GM23338 (cell line): ENCODE measurements around the gene THSD4. TPM values are rescaled to one million over a fixed set of nuclear protein-coding genes. Genes with fewer than 3 reads are reported as not detected.

Experiments
- ATAC-seq: fragments of 200-7000 bp; cut with Tn5 transposase; 3 replicates; pipeline ENCODE4 v1.9.1; 2020
- DNase-seq: peaks from one replicate; pipeline ENCODE4 v3.0.0-alpha.2; 2015; ENCODE audit warnings: low spot score
- H2AFZ ChIP-seq: fragments of 200-600 bp; sonication (generic); 2 replicates; pipeline ENCODE4 v1.8.0; 2016; ENCODE audit warnings: antibody characterized with exemption, mild to moderate bottlenecking, moderate library complexity
- H3F3A ChIP-seq: fragments of 200-600 bp; sonication (generic); replicated peaks from 2 replicates; pipeline ENCODE4 v1.8.0; 2017; ENCODE audit warnings: antibody characterized with exemption, mixed run types, low read depth
- H3K27ac ChIP-seq: fragments of 200-600 bp; sonication (generic); 2 replicates; pipeline ENCODE4 v1.6.1; 2016; ENCODE audit warnings: low read depth
- H3K27me3 ChIP-seq: fragments of 200-600 bp; sonication (generic); 2 replicates; pipeline ENCODE4 v1.8.0; 2016; ENCODE audit warnings: mild to moderate bottlenecking, mixed run types, moderate library complexity; ENCODE audit not compliant: insufficient read depth
- H3K36me3 ChIP-seq: fragments of 200-600 bp; sonication (generic); 2 replicates; pipeline ENCODE4 v1.8.0; 2016; ENCODE audit warnings: mild to moderate bottlenecking; ENCODE audit not compliant: insufficient read depth
- H3K4me1 ChIP-seq: fragments of 200-600 bp; sonication (generic); 2 replicates; pipeline ENCODE4 v1.8.0; 2016; ENCODE audit warnings: mild to moderate bottlenecking, moderate library complexity; ENCODE audit not compliant: insufficient read depth
- H3K4me2 ChIP-seq: fragments of 200-600 bp; sonication (generic); 2 replicates; pipeline ENCODE4 v1.7.1; 2017; ENCODE audit warnings: mixed run types
- H3K4me3 ChIP-seq: fragments of 200-600 bp; sonication (generic); 2 replicates; pipeline ENCODE4 v1.6.1; 2016; ENCODE audit warnings: mixed run types
- H3K79me2 ChIP-seq: fragments of 200-600 bp; sonication (generic); replicated peaks from 2 replicates; pipeline ENCODE4 v1.8.0; 2017; ENCODE audit warnings: mild to moderate bottlenecking; ENCODE audit not compliant: insufficient read depth
- H3K9me2 ChIP-seq: fragments of 200-600 bp; sonication (generic); 2 replicates; pipeline ENCODE4 v1.8.0; 2017; ENCODE audit not compliant: insufficient read depth
- H4K20me1 ChIP-seq: fragments of 200-600 bp; sonication (generic); replicated peaks from 2 replicates; pipeline ENCODE4 v1.8.0; 2017; ENCODE audit warnings: mild to moderate bottlenecking; ENCODE audit not compliant: insufficient read depth
- H3K27ac Mint-ChIP-seq: 2 replicates; pipeline ENCODE4 v1.8.0; 2020; ENCODE audit warnings: inconsistent platforms, mild to moderate bottlenecking, moderate library complexity, mixed read lengths
- H3K27me3 Mint-ChIP-seq: 3 replicates; pipeline ENCODE4 v1.8.0; 2022; ENCODE audit warnings: low read depth, mild to moderate bottlenecking, moderate library complexity, mixed read lengths, inconsistent platforms; ENCODE audit not compliant: insufficient read depth, poor library complexity
- H3K36me3 Mint-ChIP-seq: 3 replicates; pipeline ENCODE4 v1.8.0; 2021; ENCODE audit warnings: low read depth, mild to moderate bottlenecking, inconsistent platforms, moderate library complexity, mixed read lengths
- H3K4me1 Mint-ChIP-seq: 3 replicates; pipeline ENCODE4 v1.8.0; 2020; ENCODE audit warnings: mild to moderate bottlenecking, inconsistent platforms, mixed read lengths
- H3K4me3 Mint-ChIP-seq: 3 replicates; pipeline ENCODE4 v1.8.0; 2021; ENCODE audit warnings: moderate library complexity, mild to moderate bottlenecking, inconsistent platforms, mixed read lengths
- H3K9me3 Mint-ChIP-seq: 3 replicates; pipeline ENCODE4 v1.8.0; 2020; ENCODE audit warnings: moderate library complexity, mild to moderate bottlenecking, inconsistent platforms, mixed read lengths
- CREB1 ChIP-seq: fragments of 250-450 bp; sonication (Bioruptor Pico); IDR thresholded peaks from 2 replicates; pipeline ENCODE4 v1.5.0; 2020; ENCODE audit warnings: low read depth, mild to moderate bottlenecking, moderate library complexity
- ETS1 ChIP-seq: IDR thresholded peaks from 2 replicates; pipeline ENCODE4 v1.6.1; 2016; ENCODE audit warnings: antibody characterized with exemption
- EZH2phosphoT487 ChIP-seq: fragments of 200-600 bp; sonication (generic); IDR thresholded peaks from one replicate; pipeline ENCODE4 v1.8.1; 2018; ENCODE audit warnings: antibody characterized with exemption; ENCODE audit not compliant: unreplicated experiment
- NANOG ChIP-seq: IDR thresholded peaks from 2 replicates; pipeline ENCODE4 v1.6.1; 2016; ENCODE audit warnings: antibody characterized with exemption, borderline replicate concordance
- POLR2AphosphoS5 ChIP-seq: IDR thresholded peaks from 2 replicates; pipeline ENCODE4 v1.6.1; 2016; ENCODE audit warnings: antibody characterized with exemption, low read depth
- ZNF114 ChIP-seq: fragments of 250-450 bp; sonication (Bioruptor Pico); IDR thresholded peaks from 2 replicates; pipeline ENCODE4 v1.5.0; 2020; ENCODE audit warnings: mild to moderate bottlenecking, moderate library complexity
- ZNF462 ChIP-seq: fragments of 250-450 bp; sonication (Bioruptor Pico); IDR thresholded peaks from 2 replicates; pipeline ENCODE4 v1.5.0; 2020; ENCODE audit warnings: mild to moderate bottlenecking, moderate library complexity
- polyA plus RNA-seq: library from polyadenylated mRNA; unstranded; fragments of >200 nt; fragmentation: Nextera tagmentation; extraction: Ambion mirVana; gene quantifications from 2 replicates; pipeline ENCODE4 v1.2.1, GENCODE V29; 2016
- total RNA-seq: library from RNA; depleted of rRNA; stranded (reverse); fragments of >200 nt; shearing (Covaris generic); gene quantifications from 2 replicates; pipeline ENCODE4 v1.2.3, GENCODE V29; 2014
- TF ChIP-seq, protein P1 (sequence below), 2 experiments: fragments of 200-600 bp in 1 of 2; sonication (generic) in 1 of 2; conservative IDR thresholded peaks; 2 replicates each; pipeline versions ENCODE4 v1.5.1 to v1.6.1; 2016 to 2017; ENCODE audit warnings: antibody characterized with exemption in 2 of 2, low read depth in 2 of 2, mild to moderate bottlenecking in 2 of 2, moderate library complexity in 1 of 2

THSD4 gene
- total and polyA plus RNA-seq, 2 experiments from 2014 or later, result 2.0 to 7.4 TPM

DNA sequence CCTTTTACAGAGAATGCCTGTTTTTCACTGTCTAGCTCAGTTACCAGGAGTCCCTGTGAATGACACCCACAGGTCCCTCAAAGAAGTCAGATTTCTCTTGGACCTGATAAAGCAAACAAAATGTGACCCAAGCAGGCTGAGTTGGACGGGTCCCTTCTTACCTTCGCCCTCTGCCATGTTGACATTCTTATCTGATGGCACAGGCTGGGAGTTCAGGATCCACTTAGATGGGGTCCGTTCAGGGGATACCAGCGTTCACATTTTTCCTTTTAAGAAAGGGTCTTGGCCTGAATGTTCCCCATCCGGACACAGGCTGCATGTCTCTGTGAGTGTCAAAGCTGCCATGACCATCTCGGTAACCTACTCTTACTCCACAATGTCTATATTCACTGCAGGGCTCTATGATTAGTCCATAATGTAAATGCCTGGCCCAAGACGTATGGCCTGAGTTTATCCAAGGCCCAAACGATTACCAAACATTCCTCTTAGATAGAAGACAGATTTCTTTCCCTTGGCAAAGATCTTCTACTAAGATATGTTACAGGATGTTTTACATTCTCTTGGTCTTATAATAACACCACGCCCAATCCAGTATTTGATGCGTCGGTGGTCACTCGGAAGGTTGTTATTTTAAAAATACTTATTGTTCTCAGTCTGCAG lies 179.1 kb downstream of the THSD4 start (continued):
- no peak for TF ChIP-seq ZNF462 (CRISPR knock-in tag)
- TF ChIP-seq, protein P1, sequence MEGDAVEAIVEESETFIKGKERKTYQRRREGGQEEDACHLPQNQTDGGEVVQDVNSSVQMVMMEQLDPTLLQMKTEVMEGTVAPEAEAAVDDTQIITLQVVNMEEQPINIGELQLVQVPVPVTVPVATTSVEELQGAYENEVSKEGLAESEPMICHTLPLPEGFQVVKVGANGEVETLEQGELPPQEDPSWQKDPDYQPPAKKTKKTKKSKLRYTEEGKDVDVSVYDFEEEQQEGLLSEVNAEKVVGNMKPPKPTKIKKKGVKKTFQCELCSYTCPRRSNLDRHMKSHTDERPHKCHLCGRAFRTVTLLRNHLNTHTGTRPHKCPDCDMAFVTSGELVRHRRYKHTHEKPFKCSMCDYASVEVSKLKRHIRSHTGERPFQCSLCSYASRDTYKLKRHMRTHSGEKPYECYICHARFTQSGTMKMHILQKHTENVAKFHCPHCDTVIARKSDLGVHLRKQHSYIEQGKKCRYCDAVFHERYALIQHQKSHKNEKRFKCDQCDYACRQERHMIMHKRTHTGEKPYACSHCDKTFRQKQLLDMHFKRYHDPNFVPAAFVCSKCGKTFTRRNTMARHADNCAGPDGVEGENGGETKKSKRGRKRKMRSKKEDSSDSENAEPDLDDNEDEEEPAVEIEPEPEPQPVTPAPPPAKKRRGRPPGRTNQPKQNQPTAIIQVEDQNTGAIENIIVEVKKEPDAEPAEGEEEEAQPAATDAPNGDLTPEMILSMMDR (conservative IDR thresholded peaks at IDR 0.05; ENCODE audit: low read depth in 2 of 2), result no peak
- TF ChIP-seq EZH2phosphoT487, result no peak

DNA sequence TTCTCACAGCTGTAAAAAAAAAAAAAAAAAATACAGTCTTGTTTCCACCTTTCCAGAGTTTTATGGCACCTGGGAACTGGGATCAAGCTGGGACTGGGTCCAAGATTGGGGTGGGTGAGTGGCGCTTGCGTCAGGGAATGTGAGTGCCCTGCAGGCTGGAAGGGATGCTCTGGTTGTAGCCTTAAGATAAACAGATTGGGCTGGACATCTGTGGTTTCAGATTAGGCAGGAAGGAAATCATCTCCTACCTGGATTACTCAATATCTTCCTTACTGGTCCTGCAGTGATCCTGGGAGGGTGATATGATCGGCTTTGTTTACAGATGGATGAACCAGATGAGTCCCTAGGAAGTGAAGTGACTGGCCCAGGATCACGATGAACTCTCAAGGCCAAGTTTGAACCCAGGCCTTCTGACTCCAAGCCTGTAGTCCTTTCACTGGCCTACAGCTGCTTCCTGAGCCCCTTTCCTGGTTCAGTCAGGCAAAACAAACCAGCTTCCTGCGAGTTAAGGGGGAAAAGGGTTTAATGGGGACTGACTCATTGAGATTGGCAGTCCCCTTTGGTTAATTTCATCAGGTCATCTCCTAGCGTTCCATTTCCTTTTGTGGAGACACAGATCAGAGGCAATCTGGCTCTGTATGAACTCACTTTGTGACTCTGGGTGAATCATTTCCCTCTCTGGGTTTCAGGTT lies 179.8 kb downstream of the THSD4 start:
- Mint-ChIP-seq H3K9me3 (no peaks in the 10 kb centered on the region), H3K27me3 (no peaks in the 10 kb centered on the region), H3K4me3 (no peak overlapping the region), H3K36me3 (peaks cover 2% of the 10 kb centered on the region; the same call in 1 of the 3 replicates), H3K27ac (no peak overlapping the region), H3K4me1 (no peaks in the 10 kb centered on the region; the same call in 2 of the 3 replicates)
- Histone ChIP-seq H2AFZ (no peak overlapping the region), H3K9me2 (peaks cover 3% of the 10 kb centered on the region; the same call in 1 of the 2 replicates), H3K36me3 (no peaks in the 10 kb centered on the region), H3K27me3 (no peaks in the 10 kb centered on the region), H3K79me2 (no peaks in the 10 kb centered on the region), H3K27ac (no peak overlapping the region), H3F3A (no peaks in the 10 kb centered on the region), H4K20me1 (no peaks in the 10 kb centered on the region), H3K4me3 (no peak overlapping the region), H3K4me2 (no peak overlapping the region), H3K4me1 (no peaks in the 10 kb centered on the region; the same call in 1 of the 2 replicates)
- DNase-seq (no peak), ATAC-seq (no peak)
- TF ChIP-seq POLR2AphosphoS5, result no peak
- TF ChIP-seq ZNF114 (CRISPR knock-in tag), result no peak
- TF ChIP-seq CREB1, result no peak
- no peak for TF ChIP-seq NANOG
- no peak for TF ChIP-seq ETS1
